ENCODE data around the gene LRRN2.

GRCh38 chr1:204673909-204674649 lies 11.5 kb downstream of the LRRN2 start:
- TF ChIP-seq CTCF (IDR thresholded peaks at IDR 0.05) (no peak), POLR2AphosphoS5 (IDR thresholded peaks at IDR 0.05) (no peak), EP300 (IDR thresholded peaks at IDR 0.05) (no peak)

All from gastroesophageal sphincter (tissue), 3 donors.